CD4-positive, alpha-beta T cell treated with Interleukin-21 for 1 hour (primary cell): Measurements from ENCODE around the gene LRRC32.
"Not testable (repeated sequence)": the region's sequence is repeated elsewhere in the genome, so short reads cannot be mapped to it uniquely, and the experiment has no call there.

Experiments
- DNase-seq: peaks from one replicate; pipeline ENCODE4 v3.0.0-alpha.2; 2020

Gene LRRC32

GRCh38 chr11:76608879-76609460, 61.6 kb downstream of the LRRC32 start:
- not testable (repeated sequence) for DNase-seq

GRCh38 chr11:76608228-76608627, 62.3 kb downstream of the LRRC32 start:
- not testable (repeated sequence) for DNase-seq
